NCI-H460 (cell line): ENCODE data around the gene ADK. TPM values are rescaled to one million over a fixed set of nuclear protein-coding genes. Genes with fewer than 3 reads are reported as not detected.
"Not testable (repeated sequence)": the region's sequence is repeated elsewhere in the genome, so short reads cannot be mapped to it uniquely, and the experiment has no call there.

Source experiments
- DNase-seq: peaks from one replicate; pipeline ENCODE4 v3.0.0-alpha.2; 2016; ENCODE audit warnings: low read depth; ENCODE audit errors: extremely low read depth
- total RNA-seq: library from RNA; depleted of rRNA; stranded (reverse); fragments of >200 nt; shearing (Covaris generic); gene quantifications from 2 replicates; pipeline ENCODE4 v1.2.3, GENCODE V29; 2014

Gene ADK
- total RNA-seq, 1 experiment from 2014 or later = 50.2 TPM

DNA sequence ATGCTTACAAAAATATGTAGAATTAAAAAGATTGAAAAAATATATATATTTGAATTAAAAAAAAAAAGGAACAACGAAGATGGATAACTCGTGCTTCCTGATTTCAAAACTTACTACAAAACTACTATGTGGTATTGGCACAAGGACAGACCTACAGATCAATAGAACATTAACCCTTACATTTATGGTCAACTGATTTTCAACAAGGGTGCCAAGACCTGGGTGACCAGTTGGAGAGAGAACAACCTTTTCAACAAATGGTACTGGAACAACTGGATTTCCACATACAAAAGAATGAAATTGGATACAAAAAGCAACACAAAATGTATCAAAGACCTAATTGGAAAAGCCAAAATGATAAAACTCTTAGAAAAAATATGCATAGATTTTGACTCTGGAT lies 10.5 kb upstream of the ADK start:
- no peak for DNase-seq

DNA sequence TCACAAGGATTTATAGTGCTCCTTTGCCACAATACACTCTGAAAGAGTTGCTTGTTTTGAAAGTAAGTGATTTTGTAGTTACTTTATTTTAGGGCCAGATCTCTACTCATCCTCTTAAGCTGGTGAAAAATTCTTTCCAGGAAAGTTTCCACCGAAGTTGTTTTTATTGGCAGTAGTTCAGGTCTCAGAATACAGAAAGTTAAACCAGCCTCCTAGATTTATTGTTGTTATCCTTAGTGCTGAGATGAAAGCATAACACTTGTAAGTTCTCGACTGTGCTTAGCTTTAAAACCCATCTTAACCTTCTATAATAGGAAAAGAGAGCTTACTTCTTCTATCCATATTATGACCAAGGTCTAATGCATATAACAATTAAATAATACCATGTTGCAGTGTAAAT lies 5.9 kb upstream of the ADK start:
- DNase-seq = no peak

DNA sequence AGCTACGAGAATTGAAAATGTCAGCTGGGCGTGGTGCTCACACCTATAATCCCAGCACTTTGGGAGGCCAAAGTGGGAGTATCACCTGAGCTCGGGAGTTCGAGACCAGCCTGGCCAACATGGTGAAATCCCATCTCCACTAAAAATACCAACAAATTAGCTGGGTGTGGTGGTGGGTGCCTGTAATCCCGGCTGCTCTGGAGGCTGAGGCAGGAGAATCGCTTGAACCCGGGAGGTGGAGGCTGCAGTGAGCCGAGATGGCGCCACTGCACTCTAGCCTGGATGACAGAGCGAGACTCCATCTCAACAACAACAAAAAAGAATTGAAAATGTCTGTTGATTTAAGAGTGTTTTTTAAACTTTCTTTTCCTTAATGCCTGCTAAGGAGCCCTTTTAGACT lies 4.0 kb upstream of the ADK start:
- DNase-seq = not testable (repeated sequence)

DNA sequence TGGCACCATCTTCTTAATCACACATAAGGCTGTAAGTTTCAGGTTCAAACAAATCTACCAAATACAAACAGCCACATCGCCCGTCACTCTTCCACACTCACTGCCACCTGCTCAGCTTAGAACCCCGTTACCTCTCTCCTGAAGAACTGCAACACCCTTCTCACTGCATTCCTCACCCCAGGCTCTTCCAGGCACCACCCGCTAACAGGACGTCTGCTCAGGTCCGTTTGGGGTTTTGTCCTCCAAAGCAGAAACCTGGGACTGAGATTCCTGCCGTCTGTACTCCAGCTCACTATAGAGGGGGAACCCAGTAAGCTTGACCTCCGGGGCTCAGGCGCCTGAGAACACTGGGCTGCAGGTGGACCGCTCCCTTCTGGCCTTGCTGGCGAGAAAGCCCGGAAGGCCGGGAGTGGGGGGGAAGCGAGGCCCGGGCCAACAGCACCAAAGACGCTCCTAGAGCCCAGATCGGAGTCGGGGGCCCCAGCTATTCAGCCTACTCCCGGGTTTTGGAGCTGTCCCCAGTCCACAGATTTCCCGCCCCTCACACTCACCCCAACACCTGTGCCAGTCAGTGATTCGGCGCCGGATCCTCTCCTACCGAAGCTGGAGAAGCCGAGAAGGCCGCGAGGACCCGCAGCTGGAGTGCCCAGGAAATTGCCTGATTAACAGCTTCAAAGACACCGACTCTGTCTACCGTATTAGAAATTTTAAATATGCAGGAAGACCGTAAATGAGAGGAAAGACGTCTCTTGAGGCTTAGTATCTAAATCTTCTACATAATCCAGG lies 624 bp upstream of the ADK start, which contains the start of gene AP3M1:
AP3M1 (minus strand) TSS at position 625 of the 786 bp plus-strand sequence. CDS start 12,449 bp downstream, outside the sequence.
- DNase-seq = peak; percentile 5

DNA sequence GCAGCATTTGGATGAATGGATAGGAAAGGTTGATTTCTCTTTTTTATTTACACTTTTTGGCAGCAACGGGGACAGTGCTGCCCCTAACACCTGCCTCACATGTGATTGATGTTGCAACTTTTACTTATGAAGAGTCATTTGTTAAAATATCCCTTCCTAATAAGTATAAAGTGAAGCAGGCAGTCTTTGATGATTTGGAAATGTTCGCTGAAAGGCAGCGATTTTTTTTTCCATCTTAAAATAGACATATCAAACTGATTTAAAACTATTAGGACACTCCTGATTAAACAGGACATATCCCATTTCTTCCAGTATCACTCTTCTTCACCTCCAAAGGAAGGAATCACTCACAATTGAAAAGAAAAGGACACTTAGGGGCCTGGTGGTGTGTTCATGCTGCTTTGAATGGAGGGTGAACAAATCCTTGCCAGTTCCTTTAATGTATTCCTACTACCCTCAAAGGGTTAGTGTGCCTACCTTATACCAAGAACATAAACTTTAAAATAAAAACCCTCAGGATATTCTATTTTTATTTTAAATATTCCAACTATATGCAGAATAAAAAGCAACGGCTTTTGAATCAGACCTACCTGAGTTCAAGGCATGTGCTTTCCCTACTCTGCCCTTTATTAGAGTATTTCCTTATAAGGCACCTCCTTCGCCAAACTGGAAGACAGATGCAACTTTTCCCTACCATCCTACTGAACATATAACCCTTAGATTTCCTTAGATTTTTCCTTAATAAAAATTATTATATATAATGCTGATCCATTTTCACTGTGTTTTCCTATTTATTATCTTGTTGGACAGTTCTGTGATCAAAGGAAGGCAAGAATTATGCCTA lies 1.1 kb downstream of the ADK start:
- DNase-seq = no peak

DNA sequence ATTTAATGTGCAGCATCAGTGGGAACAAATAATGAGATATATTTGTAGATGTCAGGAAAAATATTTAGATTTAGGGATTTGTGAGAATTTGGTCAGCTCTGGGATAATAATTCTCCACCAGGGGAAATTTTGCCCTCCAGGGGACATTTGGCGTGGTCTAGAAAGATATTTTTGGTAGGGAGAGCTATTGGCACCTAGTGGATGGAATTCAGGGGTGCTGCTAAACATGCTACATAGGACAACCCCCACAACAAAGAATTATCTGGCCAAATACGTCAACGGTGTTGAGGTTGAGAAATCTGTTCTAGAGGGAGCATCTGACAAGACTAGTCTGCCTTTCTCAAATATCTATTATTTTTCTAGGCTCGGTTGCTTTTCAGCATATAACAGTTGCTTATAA lies 2.1 kb downstream of the ADK start:
- DNase-seq = peak; percentile 35

DNA sequence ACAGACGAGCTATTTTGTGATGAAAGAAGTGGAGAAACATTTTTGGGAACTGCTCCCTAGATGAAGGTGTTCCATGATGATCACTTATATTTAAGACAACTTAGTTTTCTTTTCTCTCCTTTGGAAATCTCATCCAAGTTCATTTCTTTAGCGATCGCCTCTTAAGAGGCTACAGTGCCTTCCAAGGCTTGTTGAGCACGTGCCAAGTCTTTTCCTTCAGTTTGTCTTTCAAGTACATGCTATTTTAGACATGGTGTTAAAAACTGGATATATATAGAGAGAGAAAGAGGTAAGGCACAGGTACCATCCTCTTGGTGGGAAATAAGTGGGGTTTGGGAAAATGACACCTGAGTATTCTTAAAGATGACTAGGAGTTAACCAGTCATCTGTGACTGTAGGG lies 2.7 kb downstream of the ADK start:
- DNase-seq = no peak

DNA sequence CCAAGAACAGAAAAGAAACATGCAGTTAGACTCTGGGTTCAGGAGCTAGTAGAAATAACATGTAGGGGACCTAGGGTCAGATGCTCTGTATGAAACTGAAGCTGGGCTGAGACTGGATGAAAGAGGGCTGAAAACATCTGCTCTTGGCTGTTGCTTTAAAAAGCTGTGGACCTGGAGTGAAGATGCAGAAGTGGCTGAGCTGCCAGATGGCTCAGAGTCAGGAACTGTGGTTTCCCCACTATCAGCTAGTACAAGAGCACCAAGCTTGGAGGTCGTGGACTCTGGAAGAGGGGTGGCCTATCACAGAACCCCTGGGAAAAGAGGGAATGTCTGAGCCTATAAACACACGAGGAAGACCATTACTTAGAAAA lies 5.9 kb downstream of the ADK start:
- no peak for DNase-seq

DNA sequence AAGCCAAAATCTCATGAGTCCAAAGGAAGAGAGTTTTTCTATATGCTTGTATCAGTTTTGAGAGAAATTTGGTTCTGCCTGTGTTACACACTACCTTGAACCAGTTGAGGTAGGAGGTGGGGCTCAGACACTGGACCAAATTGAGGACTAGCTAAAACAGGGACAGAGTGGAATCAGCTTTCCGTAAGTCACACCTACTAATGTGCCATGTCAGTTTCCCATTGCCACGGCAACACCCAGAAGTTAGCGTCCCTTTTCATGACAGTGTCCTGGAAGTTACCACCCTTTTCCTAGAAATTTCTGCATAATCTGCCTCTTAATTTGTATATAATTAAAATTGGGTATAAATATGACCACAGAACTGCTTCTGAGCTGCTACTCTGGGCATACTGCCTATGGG lies 9.0 kb downstream of the ADK start:
- no peak for DNase-seq

DNA sequence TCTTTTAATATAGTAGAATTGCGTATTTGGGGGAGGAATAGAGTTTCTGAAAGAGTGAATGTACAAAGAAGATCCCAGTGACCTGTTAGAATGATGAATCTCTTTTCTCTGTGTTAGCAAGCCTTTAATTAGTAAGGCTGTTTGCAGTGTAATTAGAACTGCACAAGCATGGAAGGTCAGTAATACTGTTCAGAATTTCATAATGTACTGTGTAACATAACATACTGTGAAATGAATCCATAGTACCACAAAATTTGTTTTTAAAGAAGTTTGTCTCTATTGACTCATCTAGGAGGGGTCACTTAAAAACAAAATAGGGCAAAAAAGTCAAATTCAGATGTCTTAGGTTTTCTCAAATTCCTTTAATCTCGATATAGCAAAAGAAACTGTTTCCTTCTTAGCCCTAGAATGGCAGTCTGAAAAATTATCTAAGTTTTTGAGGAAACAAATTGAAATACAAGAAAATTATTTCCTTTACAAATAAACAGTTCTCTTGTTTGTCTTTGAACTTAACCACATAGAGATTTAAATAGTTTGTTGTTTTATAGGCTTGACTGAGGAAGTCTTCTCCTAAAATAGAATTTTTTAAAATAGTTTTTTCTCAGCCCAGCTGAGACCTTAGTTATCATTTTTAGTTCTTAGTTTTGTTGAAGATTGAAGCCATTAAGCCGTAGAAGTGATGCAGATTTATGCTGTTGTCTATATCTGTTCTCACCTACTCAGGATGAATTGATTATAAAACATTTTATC lies 12.5 kb downstream of the ADK start:
- DNase-seq = no peak

DNA sequence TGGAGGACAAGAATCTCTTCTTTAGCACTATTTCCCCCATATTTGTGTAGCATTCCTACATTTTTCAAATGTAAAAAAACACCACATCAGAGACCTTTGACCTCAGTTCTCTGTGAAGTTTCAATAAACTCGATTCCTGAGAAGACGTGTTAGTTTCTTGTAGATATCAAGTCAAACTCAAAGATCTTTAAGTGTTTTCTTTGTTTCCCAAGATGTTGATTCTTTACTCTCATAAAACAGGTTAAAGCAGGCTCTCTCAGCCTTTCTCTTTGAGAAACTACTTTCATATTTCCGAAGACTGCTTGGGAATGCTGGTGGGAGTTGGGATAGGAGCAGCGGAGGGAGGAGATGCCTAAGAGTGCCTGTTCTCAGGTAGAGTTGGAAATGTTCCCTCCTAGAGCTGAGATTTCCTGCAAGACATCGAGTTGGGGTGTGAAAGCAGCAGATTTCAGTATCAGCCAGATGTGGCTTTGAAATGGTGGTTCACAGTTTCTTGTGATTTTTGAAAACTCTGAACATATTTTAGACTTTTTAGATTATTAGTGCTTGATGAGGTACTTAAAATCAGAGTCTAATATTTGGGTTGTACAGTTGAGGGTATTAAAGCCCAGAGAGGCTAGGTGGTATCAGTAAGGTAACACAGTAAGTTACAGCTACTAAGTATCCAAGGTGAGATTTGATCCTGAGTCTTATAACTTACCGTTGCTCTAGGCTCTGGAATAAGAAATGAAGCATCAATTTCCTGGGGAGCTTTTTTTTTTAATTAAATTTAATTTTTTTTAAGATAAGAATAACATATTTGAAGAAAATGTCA lies 13.9 kb downstream of the ADK start:
- DNase-seq = no peak

DNA sequence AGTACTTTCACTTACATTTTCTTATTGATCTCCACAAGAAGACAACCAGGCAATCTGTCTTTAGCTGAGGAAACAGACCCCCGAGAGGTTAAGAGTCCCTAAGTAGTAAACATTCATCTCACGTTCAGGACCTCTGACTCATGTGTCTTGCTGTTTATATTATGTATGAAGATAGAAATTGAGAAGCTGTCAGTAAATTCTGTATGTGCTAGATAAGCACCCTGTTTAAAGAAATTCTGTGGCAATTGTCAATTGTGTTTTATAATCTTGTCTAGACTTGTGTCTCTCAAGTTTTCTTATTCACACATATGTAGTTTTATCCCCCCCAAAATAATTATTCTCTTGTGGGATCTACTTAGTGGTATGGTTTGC lies 14.5 kb downstream of the ADK start:
- DNase-seq = no peak

DNA sequence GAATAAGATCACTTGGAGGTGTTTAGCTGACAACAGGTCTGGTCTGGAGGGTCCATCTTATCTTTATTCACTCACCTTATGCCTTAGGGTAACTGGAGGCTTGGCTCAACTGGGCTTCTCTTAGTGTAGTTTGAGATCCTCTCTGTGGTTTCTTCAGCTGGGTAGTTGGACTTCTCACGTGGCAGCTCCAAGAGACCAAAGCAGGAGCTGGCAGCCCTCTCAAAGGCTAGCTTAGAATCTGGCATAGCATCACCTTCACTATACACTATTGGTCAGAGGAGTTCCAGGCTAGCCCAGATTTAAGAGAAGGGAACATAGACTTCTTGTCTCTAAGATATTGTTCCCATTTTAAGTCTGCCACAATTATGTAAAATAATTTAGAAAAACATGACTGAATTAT lies 16.4 kb downstream of the ADK start:
- DNase-seq = no peak

DNA sequence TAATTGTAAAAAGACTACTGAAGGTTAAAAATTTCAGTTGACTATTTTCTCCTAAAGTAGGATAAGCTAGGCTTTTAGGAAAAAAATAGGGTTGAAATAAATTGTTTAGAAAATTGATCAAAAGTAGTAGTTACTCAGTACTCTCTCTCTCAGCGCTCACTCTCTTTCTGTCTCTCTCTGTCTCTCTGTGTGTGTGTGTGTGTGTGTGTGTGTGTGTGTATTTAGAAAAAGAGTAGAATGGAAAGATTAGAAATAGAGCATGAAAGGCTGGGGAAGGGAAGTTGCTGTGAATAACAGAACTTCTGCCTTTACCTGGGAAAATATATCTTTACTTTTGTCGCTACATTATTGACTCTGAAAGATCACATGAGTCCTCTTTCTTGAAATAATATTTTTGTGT lies 20.6 kb downstream of the ADK start:
- no peak for DNase-seq

DNA sequence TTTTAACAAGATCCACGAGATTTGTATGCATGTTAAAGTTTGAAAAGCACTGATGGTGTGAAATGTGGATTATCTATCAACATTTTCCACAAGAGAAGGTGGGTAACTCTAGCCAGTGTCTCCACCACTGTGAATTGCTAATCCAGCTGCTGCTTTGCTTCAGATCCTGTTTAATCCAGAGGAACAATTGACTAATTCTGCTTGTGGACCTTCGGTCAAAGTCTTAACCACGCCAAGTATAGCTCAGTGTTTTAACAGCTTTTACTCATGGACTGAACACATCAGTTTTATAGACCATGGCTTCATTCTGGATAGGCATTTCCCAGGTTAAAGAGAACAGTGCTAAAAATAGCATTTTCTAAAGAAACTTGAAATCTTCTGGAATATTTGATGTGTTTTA lies 23.5 kb downstream of the ADK start:
- no peak for DNase-seq

DNA sequence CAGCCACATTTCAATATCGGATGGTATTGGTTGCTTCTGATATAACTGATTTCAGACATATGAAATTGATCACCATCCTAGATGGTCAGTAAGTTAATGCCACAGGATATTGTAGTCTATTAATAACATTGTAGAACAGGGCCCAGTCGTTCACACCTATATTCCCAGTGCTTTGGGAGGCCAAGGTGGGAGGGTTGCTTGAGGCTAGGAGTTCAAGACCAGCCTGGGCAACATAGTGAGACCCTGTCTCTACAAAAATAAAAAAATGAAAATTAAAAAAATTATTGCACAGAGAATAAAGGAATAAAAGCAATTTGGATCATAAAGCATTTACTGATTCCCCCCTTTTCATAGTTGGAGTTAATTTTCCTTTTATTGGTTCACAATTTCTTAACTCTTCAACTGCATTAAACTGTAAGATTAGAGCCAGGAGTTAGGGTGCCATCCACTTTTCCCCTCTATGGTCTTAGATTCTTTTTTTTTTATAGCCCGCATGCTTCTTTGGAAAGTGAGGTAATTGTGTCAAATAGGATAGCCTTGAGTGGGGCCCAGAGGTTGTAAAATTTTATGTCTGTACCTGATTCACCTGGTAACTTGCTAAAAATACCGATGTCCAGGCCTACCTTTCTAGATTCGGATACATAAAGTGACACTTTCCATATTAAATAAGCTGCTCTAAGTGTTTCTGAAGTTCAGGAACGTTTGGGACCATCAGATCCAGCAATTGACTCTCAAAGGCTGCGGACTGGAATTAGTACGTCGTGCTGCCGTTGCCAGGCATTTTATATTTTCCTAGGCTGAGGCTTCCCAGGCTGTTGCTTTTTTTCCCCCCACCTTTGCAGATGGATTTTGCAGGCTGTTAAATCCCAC lies 24.7 kb downstream of the ADK start:
- no peak for DNase-seq

DNA sequence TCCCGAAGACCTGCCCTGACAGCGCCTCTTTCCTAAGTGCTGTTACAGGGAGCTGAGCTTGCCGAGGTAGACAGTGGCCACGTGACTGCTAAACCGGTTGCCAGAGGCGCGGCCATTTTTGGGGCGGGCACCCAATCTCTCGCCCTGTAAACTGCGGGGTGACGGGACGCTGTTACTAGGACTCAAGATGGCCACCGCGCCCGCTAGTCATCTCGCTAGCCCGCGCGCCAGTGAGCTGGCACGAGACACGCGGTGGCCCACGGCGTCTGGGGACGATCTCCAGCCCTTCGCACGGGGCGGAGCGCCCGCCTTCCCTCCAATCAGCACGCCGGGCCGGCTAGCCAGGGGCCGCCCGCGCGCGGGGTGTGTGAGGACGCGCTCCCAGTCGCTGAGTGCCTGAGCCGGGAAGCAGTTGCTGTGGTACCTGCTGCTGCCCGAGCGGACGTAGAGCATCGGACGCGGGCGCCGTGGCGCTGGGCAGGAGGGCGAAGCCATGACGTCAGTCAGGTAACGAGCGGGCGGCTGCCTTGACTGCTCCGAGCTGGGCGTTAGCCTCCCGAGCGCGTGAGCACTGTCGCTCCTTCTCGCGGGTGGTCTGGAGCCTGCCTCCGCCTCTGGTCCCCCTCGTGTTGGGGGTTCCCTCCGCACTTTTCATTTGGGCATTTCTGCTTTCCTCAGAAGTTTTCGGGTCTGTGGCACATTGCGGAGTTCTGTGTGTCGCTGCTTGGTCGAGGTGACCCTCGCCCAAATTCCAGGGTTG lies 25.5 kb downstream of the ADK start:
- peak; percentile 93 for DNase-seq

DNA sequence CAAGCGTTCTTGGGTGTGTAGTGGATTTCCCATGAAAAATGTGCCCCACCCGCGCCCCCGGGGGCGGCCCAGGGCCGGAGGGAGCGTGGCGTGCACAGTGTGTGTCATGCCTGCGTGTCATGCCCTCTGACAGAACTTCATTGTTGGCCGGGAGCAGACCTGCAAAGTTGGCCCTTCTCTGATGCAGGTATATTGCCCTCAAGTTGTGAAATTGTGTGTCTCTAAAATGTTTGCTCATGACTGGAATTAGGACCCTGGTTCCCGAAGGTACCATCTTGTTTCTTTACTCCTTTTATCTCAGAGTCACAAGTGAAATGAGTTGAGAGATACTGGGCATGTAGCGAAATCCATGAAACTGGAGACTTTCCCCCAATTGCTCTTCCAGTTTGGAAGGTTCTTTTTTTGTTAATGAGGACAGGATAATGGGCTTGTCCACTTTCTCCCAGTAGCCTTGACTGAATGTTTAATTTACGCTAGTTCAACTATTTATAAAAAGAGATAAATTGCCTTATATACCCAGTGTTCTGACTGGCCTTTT lies 26.2 kb downstream of the ADK start:
- DNase-seq = peak; percentile 7
